T-helper 1 cell treated with Interleukin-12 subunit alpha and Interleukin-12 subunit beta and Interleukin-4 antibody, amounts not matched to agents 30 μg/mL and 1 μg/mL, for 36 hours (primary cell): Measurements from ENCODE around the gene MKRN2OS.

Experiments used
- H3K27ac Mint-ChIP-seq: one replicate; pipeline ENCODE4 v1.8.0; 2021; ENCODE audit warnings: mild to moderate bottlenecking, mixed read lengths
- H3K27me3 Mint-ChIP-seq: one replicate; pipeline ENCODE4 v1.8.0; 2021; ENCODE audit warnings: low read depth, mixed read lengths
- H3K36me3 Mint-ChIP-seq: one replicate; pipeline ENCODE4 v1.8.0; 2021; ENCODE audit warnings: low read depth, mixed read lengths
- H3K4me1 Mint-ChIP-seq: one replicate; pipeline ENCODE4 v1.8.0; 2021; ENCODE audit warnings: low read depth, mixed read lengths
- H3K4me3 Mint-ChIP-seq: one replicate; pipeline ENCODE4 v1.8.0; 2021; ENCODE audit warnings: mild to moderate bottlenecking, moderate library complexity, mixed read lengths
- H3K9me3 Mint-ChIP-seq: one replicate; pipeline ENCODE4 v1.8.0; 2021; ENCODE audit warnings: mixed read lengths

Gene MKRN2OS

DNA sequence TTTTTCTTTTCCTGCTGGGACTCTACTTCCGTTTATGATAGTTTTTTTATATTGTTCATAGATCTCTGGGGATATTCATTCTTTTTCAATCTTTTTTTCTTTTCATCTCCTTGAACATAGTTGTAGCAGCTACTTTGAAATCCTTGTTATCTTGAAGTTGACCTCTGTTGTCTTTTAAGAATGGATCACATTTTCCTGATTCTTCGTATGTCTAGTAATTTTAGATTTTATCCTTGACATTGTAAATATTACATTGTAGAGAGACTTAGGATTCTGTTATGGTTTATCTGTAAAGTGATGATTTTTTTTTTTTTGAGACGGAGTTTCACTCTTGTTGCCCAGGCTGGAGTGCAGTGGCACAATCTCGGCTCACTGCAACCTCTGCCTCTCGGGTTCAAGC lies 32.1 kb upstream of the MKRN2OS start:
- Mint-ChIP-seq H3K4me1 (peaks cover 2% of the 10 kb centered on the region), H3K36me3 (peaks cover 44% of the 10 kb centered on the region), H3K27ac (no peak overlapping the region)

DNA sequence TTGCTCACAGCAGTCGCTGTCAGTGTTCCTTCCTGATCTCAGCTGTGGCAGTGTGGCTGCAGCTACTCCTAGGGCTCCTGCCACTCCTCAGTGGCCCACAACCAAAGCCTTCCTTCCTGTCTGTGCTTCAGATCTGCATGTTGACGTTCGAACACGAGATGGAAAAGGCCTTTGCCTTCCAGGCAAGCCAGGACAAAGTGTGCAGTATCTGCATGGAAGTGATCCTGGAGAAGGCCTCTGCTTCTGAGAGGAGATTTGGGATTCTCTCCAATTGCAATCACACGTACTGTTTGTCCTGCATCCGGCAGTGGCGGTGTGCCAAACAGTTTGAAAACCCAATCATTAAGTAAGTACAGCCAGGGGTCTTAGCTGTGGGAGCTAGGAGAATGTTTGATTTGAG lies 29.4 kb upstream of the MKRN2OS start:
- Mint-ChIP-seq H3K4me1 (peaks cover 2% of the 10 kb centered on the region), H3K9me3 (no peaks in the 10 kb centered on the region), H3K36me3 (peaks cover 55% of the 10 kb centered on the region), H3K27ac (no peak overlapping the region), H3K4me3 (no peak overlapping the region), H3K27me3 (no peaks in the 10 kb centered on the region)

More for the DNA sequence above, 32.1 kb upstream of the MKRN2OS start:
- Mint-ChIP-seq H3K27me3 (no peaks in the 10 kb centered on the region), H3K9me3 (no peaks in the 10 kb centered on the region), H3K4me3 (no peak overlapping the region)

GRCh38 chr3:12574131-12574530 lies 28.8 kb upstream of the MKRN2OS start:
- Mint-ChIP-seq H3K27me3 (no peaks in the 10 kb centered on the region), H3K9me3 (no peaks in the 10 kb centered on the region), H3K4me1 (peaks cover 2% of the 10 kb centered on the region), H3K27ac (no peak overlapping the region), H3K36me3 (peaks cover 55% of the 10 kb centered on the region), H3K4me3 (no peak overlapping the region)

DNA sequence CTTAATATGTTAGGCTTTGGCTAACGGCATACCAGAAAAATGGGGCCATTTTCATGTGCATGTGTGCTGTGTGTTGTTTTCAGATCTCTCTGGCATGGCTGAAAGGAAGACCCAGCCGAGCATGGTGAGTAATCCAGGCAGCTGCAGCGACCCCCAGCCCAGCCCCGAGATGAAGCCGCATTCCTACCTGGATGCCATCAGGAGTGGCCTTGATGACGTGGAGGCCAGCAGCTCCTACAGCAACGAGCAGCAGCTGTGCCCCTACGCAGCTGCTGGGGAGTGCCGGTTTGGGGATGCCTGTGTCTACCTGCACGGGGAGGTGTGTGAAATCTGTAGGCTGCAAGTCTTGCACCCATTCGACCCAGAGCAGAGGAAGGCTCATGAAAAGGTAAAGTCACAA lies 26.7 kb upstream of the MKRN2OS start:
- Mint-ChIP-seq H3K4me1 (no peaks in the 10 kb centered on the region), H3K9me3 (peaks cover under 1% of the 10 kb centered on the region), H3K36me3 (peaks cover 52% of the 10 kb centered on the region), H3K27me3 (no peaks in the 10 kb centered on the region), H3K4me3 (no peak overlapping the region), H3K27ac (no peak overlapping the region)

- Mint-ChIP-seq H3K27ac (no peak overlapping the region), H3K36me3 (peaks cover 49% of the 10 kb centered on the region), H3K27me3 (no peaks in the 10 kb centered on the region), H3K4me1 (peaks cover 5% of the 10 kb centered on the region), H3K9me3 (peaks cover 15% of the 10 kb centered on the region), H3K4me3 (no peak overlapping the region)
Observed at GRCh38 chr3:12569836-12570235, 24.5 kb upstream of the MKRN2OS start.

GRCh38 chr3:12568747-12569146 lies 23.4 kb upstream of the MKRN2OS start:
- Mint-ChIP-seq H3K27ac (no peak overlapping the region), H3K27me3 (no peaks in the 10 kb centered on the region), H3K36me3 (peaks cover 53% of the 10 kb centered on the region)

GRCh38 chr3:12566976-12567375 lies 21.7 kb upstream of the MKRN2OS start:
- H3K27me3 Mint-ChIP-seq: no peaks in the 10 kb centered on the region
- no peak overlapping the region for H3K27ac Mint-ChIP-seq
- H3K36me3 Mint-ChIP-seq: peaks cover 44% of the 10 kb centered on the region
- H3K9me3 Mint-ChIP-seq: peaks cover 19% of the 10 kb centered on the region
- H3K4me3 Mint-ChIP-seq: no peak overlapping the region
- H3K4me1 Mint-ChIP-seq: peaks cover 5% of the 10 kb centered on the region

More at GRCh38 chr3:12568747-12569146, 23.4 kb upstream of the MKRN2OS start:
- Mint-ChIP-seq H3K4me1 (peaks cover 5% of the 10 kb centered on the region), H3K4me3 (no peak overlapping the region), H3K9me3 (peaks cover 19% of the 10 kb centered on the region)

- Mint-ChIP-seq H3K4me1 (peaks cover 20% of the 10 kb centered on the region), H3K9me3 (peaks cover 19% of the 10 kb centered on the region)
Observed at GRCh38 chr3:12562451-12562850, 17.2 kb upstream of the MKRN2OS start.

DNA sequence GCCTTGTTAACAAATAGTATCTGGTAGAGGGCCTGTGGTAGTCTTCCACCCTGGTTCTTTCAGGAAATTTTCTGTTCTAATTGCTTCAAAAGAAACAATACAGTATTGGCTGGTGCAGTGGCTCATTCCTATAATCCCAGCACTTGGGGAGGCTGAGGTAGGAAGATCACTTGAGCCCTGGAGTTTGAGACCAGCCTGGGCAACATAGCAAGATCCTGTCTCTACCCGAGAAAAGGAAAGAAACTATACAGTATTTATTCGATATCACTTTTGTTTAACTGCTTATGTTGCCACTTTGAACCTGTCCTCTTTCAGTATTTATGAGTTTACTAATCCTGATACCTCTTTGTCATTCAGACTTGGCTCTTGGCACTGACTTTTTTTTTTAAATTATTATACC lies 16.1 kb upstream of the MKRN2OS start:
- no peaks in the 10 kb centered on the region for H3K27me3 Mint-ChIP-seq
- peaks cover 22% of the 10 kb centered on the region for H3K4me1 Mint-ChIP-seq
- H3K27ac Mint-ChIP-seq: no peak overlapping the region
- H3K9me3 Mint-ChIP-seq: peaks cover 14% of the 10 kb centered on the region
- H3K4me3 Mint-ChIP-seq: no peak overlapping the region
- peaks cover 13% of the 10 kb centered on the region for H3K36me3 Mint-ChIP-seq

More at GRCh38 chr3:12562451-12562850, 17.2 kb upstream of the MKRN2OS start:
- H3K27me3 Mint-ChIP-seq: no peaks in the 10 kb centered on the region
- H3K4me3 Mint-ChIP-seq: no peak overlapping the region
- H3K27ac Mint-ChIP-seq: no peak overlapping the region
- H3K36me3 Mint-ChIP-seq: peaks cover 19% of the 10 kb centered on the region

DNA sequence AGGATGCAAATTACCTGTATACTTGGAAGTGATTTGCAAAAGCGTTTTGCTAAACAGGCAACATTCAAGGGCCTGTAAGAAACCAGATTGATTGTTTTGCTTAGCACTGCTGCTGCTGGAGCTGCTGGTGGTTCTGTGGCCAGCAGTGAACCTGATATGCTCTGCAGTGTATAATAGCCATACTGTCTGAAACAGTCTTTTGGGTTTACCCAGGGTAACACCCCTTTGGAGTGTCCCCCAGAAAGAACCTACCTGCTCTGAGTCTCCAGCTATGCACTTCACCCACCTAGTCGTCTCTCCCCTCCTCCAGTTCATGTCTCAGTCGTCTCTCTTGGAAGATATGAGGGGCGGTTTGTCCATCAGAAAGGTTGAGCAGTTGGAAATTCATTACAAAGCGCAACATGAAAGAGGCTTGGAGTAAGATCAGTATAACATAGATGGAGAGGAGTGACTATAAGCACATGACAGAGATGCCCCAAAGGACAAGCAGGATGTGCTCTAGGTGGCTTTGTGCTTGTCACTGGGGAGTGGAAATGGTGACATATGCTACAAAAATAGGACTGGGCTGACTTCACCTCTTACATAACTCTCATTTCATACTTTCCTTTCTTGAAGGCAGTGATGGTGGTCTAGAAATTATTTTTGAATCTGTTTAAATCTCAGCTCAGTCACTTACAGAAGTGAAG lies 15.3 kb upstream of the MKRN2OS start:
- H3K4me1 Mint-ChIP-seq: peaks cover 24% of the 10 kb centered on the region
- no peak overlapping the region for H3K4me3 Mint-ChIP-seq
- H3K27me3 Mint-ChIP-seq: peaks cover 4% of the 10 kb centered on the region
- peaks cover 9% of the 10 kb centered on the region for H3K36me3 Mint-ChIP-seq
- H3K27ac Mint-ChIP-seq: peak overlapping the region; percentile 5
- H3K9me3 Mint-ChIP-seq: peaks cover 9% of the 10 kb centered on the region

DNA sequence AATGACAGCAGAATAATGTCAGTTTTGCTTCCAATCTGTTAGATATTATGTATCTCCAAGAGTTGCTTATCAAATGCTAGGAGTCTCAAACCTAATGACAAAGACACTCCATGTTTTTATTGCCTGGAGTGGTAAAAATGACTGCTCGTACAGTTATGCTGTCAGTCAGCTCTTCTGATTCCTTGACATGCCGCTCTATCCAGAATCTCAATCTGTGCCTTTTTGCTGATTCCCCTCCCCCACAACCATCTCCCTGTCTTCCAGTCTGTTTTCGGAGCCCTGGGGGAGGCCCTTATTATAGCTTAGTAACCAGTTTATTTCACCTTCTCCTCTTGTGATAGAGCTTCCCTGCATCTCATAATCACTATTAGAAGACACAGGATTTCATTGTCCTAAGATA lies 14.2 kb upstream of the MKRN2OS start:
- H3K4me3 Mint-ChIP-seq: peak overlapping the region; percentile 47
- peaks cover 25% of the 10 kb centered on the region for H3K4me1 Mint-ChIP-seq
- no peak overlapping the region for H3K27ac Mint-ChIP-seq

GRCh38 chr3:12558706-12559105 lies 13.4 kb upstream of the MKRN2OS start:
- Mint-ChIP-seq H3K27me3 (peaks cover 22% of the 10 kb centered on the region), H3K27ac (no peak overlapping the region), H3K9me3 (no peaks in the 10 kb centered on the region), H3K4me3 (no peak overlapping the region), H3K4me1 (peaks cover 29% of the 10 kb centered on the region), H3K36me3 (no peaks in the 10 kb centered on the region)

More for the DNA sequence above, 14.2 kb upstream of the MKRN2OS start:
- Mint-ChIP-seq H3K36me3 (peaks cover 2% of the 10 kb centered on the region), H3K9me3 (peaks cover 1% of the 10 kb centered on the region), H3K27me3 (peaks cover 14% of the 10 kb centered on the region)

GRCh38 chr3:12557473-12558100 lies 12.3 kb upstream of the MKRN2OS start:
- Mint-ChIP-seq H3K4me1 (peaks cover 32% of the 10 kb centered on the region), H3K27me3 (peaks cover 30% of the 10 kb centered on the region), H3K36me3 (no peaks in the 10 kb centered on the region), H3K4me3 (peak overlapping the region; percentile 92), H3K27ac (peak overlapping the region; percentile 85), H3K9me3 (no peaks in the 10 kb centered on the region)

GRCh38 chr3:12556690-12557472 lies 11.6 kb upstream of the MKRN2OS start, which contains the start of gene MKRN2:
TSS of gene MKRN2 (plus strand) at chr3:12557087. CDS start at chr3:12557151, 64 bp downstream.
- Mint-ChIP-seq H3K27ac (peak within 1 kb of the TSS; percentile 85), H3K9me3 (no peaks in the 10 kb centered on the region), H3K4me3 (peak within 1 kb of the TSS; percentile 92), H3K36me3 (no peaks in the 10 kb centered on the region), H3K4me1 (peaks cover 32% of the 10 kb centered on the region), H3K27me3 (peaks cover 30% of the 10 kb centered on the region)
